K562 (cell line): Measurements from ENCODE around the gene DPH2. TPM values are rescaled to one million over a fixed set of nuclear protein-coding genes. Genes with fewer than 3 reads are reported as not detected.

Source experiments
- ATAC-seq: fragments of 200-7000 bp; cut with Tn5 transposase; 3 replicates; pipeline ENCODE4 v1.9.1; 2020; ENCODE audit warnings: moderate library complexity
- BruUV-seq: library from RNA; stranded (reverse); fragments of 400-500 nt; replicated peaks from 2 replicates; lab custom pipeline; 2021; lab: Mats Ljungman, UMichigan
- CTCF ChIA-PET: fragments of 300-600 bp; formaldehyde crosslinking; extraction: SDS; loops from one replicate; lab custom pipeline; 2021; ENCODE audit warnings: low intra/inter-chr PET ratio; lab: Yijun Ruan, JAX
- POLR2A ChIA-PET: fragments of 300-600, 350-650 bp; sonication (Branson Sonifier 250); formaldehyde crosslinking; extraction: SDS; loops from one replicate; lab custom pipeline; 2021; ENCODE audit warnings: antibody characterized with exemption, inconsistent platforms; lab: Yijun Ruan, JAX
- DNase-seq, 4 experiments: peaks; one replicate each; pipeline versions ENCODE4 v3.0.0 to v3.0.0-alpha.2; 2011 to 2018; ENCODE audit warnings: low spot score in 3 of 4, mixed read lengths in 3 of 4; ENCODE audit errors: extremely low read depth in 1 of 4
- FAIRE-seq: peaks from 2 replicates; lab custom pipeline; 2011; peaks lifted over from hg19 to GRCh38; lab: Jason Lieb, UNC
- H2AFZ ChIP-seq: 2 replicates; pipeline ENCODE4 v1.6.0; 2011; ENCODE audit warnings: low read depth, low read length, control low read depth, inconsistent platforms
- H3K27ac ChIP-seq: fragments of 200-600 bp; 3 replicates; pipeline ENCODE4 v1.8.0; 2011; ENCODE audit warnings: low read depth, mild to moderate bottlenecking, control low read depth, inconsistent platforms, low read length, moderate library complexity, mixed read lengths; ENCODE audit errors: extremely low read depth
- H3K27me3 ChIP-seq, 2 experiments: fragments of 300-600 bp in 1 of 2; 2 replicates in 1 of 2; 3 replicates in 1 of 2; pipeline versions ENCODE4 v1.6.0 to v1.8.0; 2011; ENCODE audit warnings: inconsistent platforms in 2 of 2, low read length in 2 of 2, mild to moderate bottlenecking in 1 of 2, mixed read lengths in 1 of 2, moderate library complexity in 1 of 2; ENCODE audit not compliant: control insufficient read depth in 2 of 2, insufficient read depth in 2 of 2
- H3K36me3 ChIP-seq: fragments of 300-600 bp; 3 replicates; pipeline ENCODE4 v1.8.0; 2011; ENCODE audit warnings: mild to moderate bottlenecking, low read length, inconsistent platforms; ENCODE audit not compliant: control insufficient read depth, insufficient read depth
- H3K4me1 ChIP-seq, 2 experiments: fragments of 200-600 bp in 1 of 2; replicated peaks in 1 of 2; 2 replicates in 1 of 2; 3 replicates in 1 of 2; pipeline versions ENCODE4 v1.5.1 to v1.8.0; 2011; ENCODE audit warnings: inconsistent platforms in 2 of 2, low read length in 2 of 2, mild to moderate bottlenecking in 1 of 2, mixed read lengths in 1 of 2, moderate library complexity in 1 of 2; ENCODE audit not compliant: control insufficient read depth in 2 of 2, insufficient read depth in 2 of 2
- H3K4me2 ChIP-seq: 2 replicates; pipeline ENCODE4 v1.6.1; 2011; ENCODE audit warnings: low read length, control low read depth, inconsistent platforms, mixed read lengths; ENCODE audit not compliant: insufficient read depth
- H3K4me3 ChIP-seq: fragments of 200-600 bp; sonication (generic), shearing (Covaris generic); 2 replicates; pipeline ENCODE4 v1.5.1; 2016; ENCODE audit warnings: control low read depth, inconsistent platforms
- H3K79me2 ChIP-seq: fragments of 200-600 bp; 3 replicates; pipeline ENCODE4 v1.8.0; 2011; ENCODE audit warnings: low read length, inconsistent platforms; ENCODE audit not compliant: control insufficient read depth, insufficient read depth
- H3K9ac ChIP-seq, 2 experiments: 2 replicates each; pipeline versions ENCODE4 v1.6.0 to v1.6.1; 2011; ENCODE audit warnings: low read depth in 2 of 2, low read length in 2 of 2, control low read depth in 1 of 2, inconsistent platforms in 1 of 2, mild to moderate bottlenecking in 1 of 2, mixed read lengths in 1 of 2; ENCODE audit not compliant: insufficient read depth in 1 of 2
- H3K9me1 ChIP-seq: one replicate; pipeline ENCODE4 v1.6.0; 2011; ENCODE audit warnings: inconsistent platforms, mild to moderate bottlenecking, low read length, moderate library complexity; ENCODE audit not compliant: control insufficient read depth, insufficient read depth
- H3K9me3 ChIP-seq: replicated peaks from 2 replicates; pipeline ENCODE4 v1.5.1; 2011; ENCODE audit warnings: low read depth, low read length, inconsistent platforms; ENCODE audit not compliant: control insufficient read depth, insufficient read depth
- H4K20me1 ChIP-seq: replicated peaks from 2 replicates; pipeline ENCODE4 v1.6.1; 2011; ENCODE audit warnings: low read length, inconsistent platforms, mixed read lengths; ENCODE audit not compliant: control insufficient read depth, insufficient read depth
- DNMT1 ChIP-seq: fragments of 450-650 bp; IDR thresholded peaks from 2 replicates; pipeline ENCODE4 v1.6.1; 2016; ENCODE audit warnings: antibody characterized with exemption, mild to moderate bottlenecking
- HCFC1 ChIP-seq: IDR thresholded peaks from 2 replicates; pipeline ENCODE4 v1.6.1; 2012; ENCODE audit warnings: low read depth, low read length, improper control_type of control experiment
- JUND ChIP-seq, 2 experiments: IDR thresholded peaks; 2 replicates in 1 of 2; 3 replicates in 1 of 2; pipeline ENCODE4 v1.6.1; 2011; ENCODE audit warnings: borderline replicate concordance in 2 of 2, low read depth in 2 of 2, low read length in 2 of 2, improper control_type of control experiment in 1 of 2, missing biosample characterization in 1 of 2, missing genetic modification characterization in 1 of 2, missing genetic modification reagents in 1 of 2
- PRDM10 ChIP-seq: fragments of 450-650 bp; IDR thresholded peaks from 2 replicates; pipeline ENCODE4 v1.6.1; 2018; ENCODE audit not compliant: partially characterized antibody
- PTTG1 ChIP-seq: fragments of 450-650 bp; IDR thresholded peaks from 2 replicates; pipeline ENCODE4 v1.6.1; 2016; ENCODE audit warnings: low read depth, mild to moderate bottlenecking, missing genetic modification characterization, missing compliant biosample characterization
- ZFP36 ChIP-seq: fragments of 150-350 bp; IDR thresholded peaks from 2 replicates; pipeline ENCODE4 v1.6.1; 2018; ENCODE audit warnings: low read length, low read depth; ENCODE audit not compliant: partially characterized antibody
- ZNF184 ChIP-seq: sonication (generic); formaldehyde crosslinking; IDR thresholded peaks from 2 replicates; pipeline ENCODE4 v1.5.0; 2020; ENCODE audit warnings: missing genetic modification reagents
- ZNF347 ChIP-seq: fragments of 450-650 bp; formaldehyde crosslinking; IDR thresholded peaks from 2 replicates; pipeline ENCODE4 v1.4.0; 2020; ENCODE audit warnings: low read depth, mild to moderate bottlenecking, moderate library complexity
- WGBS: fragments of 100-300 bp; shearing (Covaris generic); methylation state at CpG from one replicate; pipeline ENCODE4 v1.1.6; 2016; ENCODE audit warnings: low coverage, mixed read lengths; ENCODE audit not compliant: insufficient coverage; ENCODE audit errors: missing lambda C conversion rate; 5-methylcytosine and 5-hydroxymethylcytosine counted together
- in situ Hi-C: fragments of 300-500 bp; cut with MboI; formaldehyde crosslinking; loops from 4 replicates; pipeline ENCODE4 v1.15.0; 2018; ENCODE audit warnings: inconsistent platforms, mixed read lengths
- intact Hi-C: fragments of 100-400 bp; cut with micrococcal nuclease; formaldehyde crosslinking; loops from 2 replicates; pipeline ENCODE4 v1.14.2; 2022
- polyA plus RNA-seq, 8 experiments: library from polyadenylated mRNA; depleted of rRNA in 4 of 8; stranded (reverse) in 5 of 8; unstranded in 3 of 8; fragments of >200 nt; fragmentation: Nextera tagmentation in 2 of 8; fragmentation: Illumina TruSeq in 1 of 8; extraction: Ambion mirVana in 2 of 8; extraction: Trizol in 1 of 8; gene quantifications; 2 replicates each; pipeline versions ENCODE4 v1.2.1 to v1.2.3, GENCODE V29; 2011 to 2014; ENCODE audit warnings: inconsistent platforms in 1 of 8, missing spikeins in 1 of 8
- total RNA-seq, 7 experiments: library from RNA; depleted of rRNA in 6 of 7; stranded (reverse); fragments of >200 nt in 6 of 7; fragmentation: Illumina TruSeq in 2 of 7; extraction: Trizol in 2 of 7; gene quantifications; 2 replicates each; pipeline versions ENCODE4 v1.2.1 to v1.2.3, GENCODE V29; 2011 to 2021; ENCODE audit warnings: low replicate concordance in 1 of 7
- TF ChIP-seq, protein P1 (sequence below): conservative IDR thresholded peaks from 2 replicates; pipeline ENCODE4 v1.6.1; 2011; ENCODE audit warnings: low read depth, mild to moderate bottlenecking, low read length; ENCODE audit not compliant: control insufficient read depth
- TF ChIP-seq, protein P2 (sequence below): fragments of 250-450 bp; sonication (Bioruptor Pico); IDR thresholded peaks from 2 replicates; pipeline ENCODE4 v1.8.0; 2021; ENCODE audit warnings: moderate library complexity, mild to moderate bottlenecking, inconsistent platforms

Gene DPH2
- total and polyA plus RNA-seq, 9 of the 15 experiments (the other 6 are each of a cell fraction or from before 2014, with no cell fraction given): 17.9 to 94.1 (median 68.1) TPM

DNA sequence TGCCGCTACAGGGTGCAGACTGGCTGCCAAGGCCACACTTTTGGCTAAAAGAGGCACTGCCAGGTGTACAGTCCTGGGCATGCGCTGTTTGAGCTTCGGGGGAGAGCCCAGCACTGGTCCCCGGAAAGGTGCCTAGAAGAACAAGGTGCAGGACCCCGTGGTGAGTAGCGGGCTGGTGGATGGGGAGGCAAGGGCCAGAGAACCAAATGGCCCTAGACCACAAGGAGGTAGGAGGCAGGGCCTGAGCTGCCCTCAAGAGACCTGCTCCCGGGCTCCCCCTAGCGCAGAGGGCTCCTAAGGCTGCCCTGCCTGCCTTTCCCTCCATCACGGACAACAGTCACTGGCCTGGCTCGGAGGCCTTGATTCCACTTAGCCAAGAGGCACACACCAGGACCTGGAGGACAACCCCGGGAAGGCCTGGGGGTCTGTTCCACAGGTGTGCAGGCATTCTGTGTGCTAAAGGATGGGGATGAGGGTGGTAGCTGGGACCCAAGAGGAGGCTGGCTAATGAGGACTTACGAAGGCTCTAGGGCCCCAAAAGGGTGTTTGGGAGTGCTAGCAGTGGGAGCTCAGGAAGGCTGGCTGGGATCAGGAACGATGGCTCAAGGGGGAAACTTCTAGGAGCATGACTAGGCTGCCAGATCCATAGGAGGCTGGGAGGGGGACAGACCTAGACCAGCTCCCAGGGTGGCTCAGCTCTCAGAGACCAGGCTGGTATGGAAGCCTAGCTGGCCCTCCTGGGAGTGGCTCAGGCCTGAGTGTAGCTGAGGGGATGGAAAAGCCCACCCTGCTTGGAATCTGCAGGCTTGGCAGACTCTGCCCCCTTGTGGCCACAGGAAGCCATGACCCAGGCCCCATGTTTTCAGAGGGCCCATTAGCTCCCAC, 35.5 kb upstream of the DPH2 start:
- no peaks in the 10 kb centered on the region for H3K9me3 ChIP-seq
- FAIRE-seq (peak; percentile 93), ATAC-seq (peak; percentile 95), DNase-seq (peak; percentile 86 to 90 (median 88))
- H3K4me3 ChIP-seq: no peak overlapping the region
- CTCF ChIA-PET: interaction anchor here (0.7 to 4.7 kb wide), 9 partner anchors 12 to 708 kb away, joined by 3 to 79 read pairs (median 4); partner anchors contain the start of genes IPO13 and PTPRF
- H3K4me1 ChIP-seq: peaks cover 12 to 32% of the 10 kb centered on the region in 2 experiments; a peak in 4 of 5 replicates
- H3K36me3 ChIP-seq: peaks cover 4% of the 10 kb centered on the region; the same call in 2 of the 3 replicates
- H3K27ac ChIP-seq: no peak overlapping the region
- H3K79me2 ChIP-seq: no peaks in the 10 kb centered on the region
- H3K27me3 ChIP-seq: no peaks in the 10 kb centered on the region
- peaks cover 5% of the 10 kb centered on the region for H3K9me1 ChIP-seq
- H3K4me2 ChIP-seq: peak overlapping the region; percentile 37; the same call in 1 of the 2 replicates
- peak overlapping the region; percentile 65 for H2AFZ ChIP-seq
- H4K20me1 ChIP-seq: 0 out of 2 replicates have a peak, but pooled peaks cover 3% of the 10 kb centered on the region
- POLR2A ChIA-PET: interaction anchor here (0.6 to 2.1 kb wide), 17 partner anchors 9 to 544 kb away, joined by 3 to 21 read pairs (median 3); partner anchors contain the start of genes ATP6V0B, IPO13, MED8 and SZT2
- intact Hi-C loops (loop anchor here (1.0 to 5.0 kb wide), 5 partner anchors 87 to 707 kb away; no protein-coding TSS in a partner anchor), in situ Hi-C loops (loop anchor here (5.0 to 10.0 kb wide), 2 partner anchors 162 to 700 kb away; no protein-coding TSS in a partner anchor)
- BruUV-seq: no TSS peak
- WGBS: 27% methylated on average over 13 of the region's 13 CpGs
- 0 out of 4 replicates have a peak overlapping the region, but pooled peaks of 1 of the 2 experiments have one; percentile 29 for H3K9ac ChIP-seq
- TF ChIP-seq HCFC1 (0 out of 2 replicates have a peak, but pooled peaks have one; percentile 20), JUND (IDR thresholded peaks at IDR 0.05; ENCODE audit: borderline replicate concordance, low read depth, low read length) (peak; percentile 41; the same call in 1 of the 2 replicates), JUND (tag; IDR thresholded peaks at IDR 0.05; ENCODE audit: borderline replicate concordance, low read depth, low read length) (0 out of 3 replicates have a peak, but pooled peaks have one; percentile 10), PTTG1 (tag) (no peak), DNMT1 (no peak), ZNF184 (CRISPR knock-in tag) (no peak), ZNF347 (no peak), PRDM10 (peak; percentile 19), ZFP36 (peak; percentile 9)
- TF ChIP-seq, protein P1, sequence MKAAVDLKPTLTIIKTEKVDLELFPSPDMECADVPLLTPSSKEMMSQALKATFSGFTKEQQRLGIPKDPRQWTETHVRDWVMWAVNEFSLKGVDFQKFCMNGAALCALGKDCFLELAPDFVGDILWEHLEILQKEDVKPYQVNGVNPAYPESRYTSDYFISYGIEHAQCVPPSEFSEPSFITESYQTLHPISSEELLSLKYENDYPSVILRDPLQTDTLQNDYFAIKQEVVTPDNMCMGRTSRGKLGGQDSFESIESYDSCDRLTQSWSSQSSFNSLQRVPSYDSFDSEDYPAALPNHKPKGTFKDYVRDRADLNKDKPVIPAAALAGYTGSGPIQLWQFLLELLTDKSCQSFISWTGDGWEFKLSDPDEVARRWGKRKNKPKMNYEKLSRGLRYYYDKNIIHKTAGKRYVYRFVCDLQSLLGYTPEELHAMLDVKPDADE: 0 out of 2 replicates have a peak, but pooled peaks have one; percentile 26
- TF ChIP-seq, protein P2, sequence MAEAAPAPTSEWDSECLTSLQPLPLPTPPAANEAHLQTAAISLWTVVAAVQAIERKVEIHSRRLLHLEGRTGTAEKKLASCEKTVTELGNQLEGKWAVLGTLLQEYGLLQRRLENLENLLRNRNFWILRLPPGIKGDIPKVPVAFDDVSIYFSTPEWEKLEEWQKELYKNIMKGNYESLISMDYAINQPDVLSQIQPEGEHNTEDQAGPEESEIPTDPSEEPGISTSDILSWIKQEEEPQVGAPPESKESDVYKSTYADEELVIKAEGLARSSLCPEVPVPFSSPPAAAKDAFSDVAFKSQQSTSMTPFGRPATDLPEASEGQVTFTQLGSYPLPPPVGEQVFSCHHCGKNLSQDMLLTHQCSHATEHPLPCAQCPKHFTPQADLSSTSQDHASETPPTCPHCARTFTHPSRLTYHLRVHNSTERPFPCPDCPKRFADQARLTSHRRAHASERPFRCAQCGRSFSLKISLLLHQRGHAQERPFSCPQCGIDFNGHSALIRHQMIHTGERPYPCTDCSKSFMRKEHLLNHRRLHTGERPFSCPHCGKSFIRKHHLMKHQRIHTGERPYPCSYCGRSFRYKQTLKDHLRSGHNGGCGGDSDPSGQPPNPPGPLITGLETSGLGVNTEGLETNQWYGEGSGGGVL (CRISPR knock-in tag): no peak
